K562 (cell line): ENCODE data around the gene CLDN5. TPM values are rescaled to one million over a fixed set of nuclear protein-coding genes. Genes with fewer than 3 reads are reported as not detected.

ENCODE experiments used
- polyA plus RNA-seq, 8 experiments: library from polyadenylated mRNA; depleted of rRNA in 4 of 8; stranded (reverse) in 5 of 8; unstranded in 3 of 8; fragments of >200 nt; fragmentation: Nextera tagmentation in 2 of 8; fragmentation: Illumina TruSeq in 1 of 8; extraction: Ambion mirVana in 2 of 8; extraction: Trizol in 1 of 8; gene quantifications; 2 replicates each; pipeline versions ENCODE4 v1.2.1 to v1.2.3, GENCODE V29; 2011 to 2014; ENCODE audit warnings: inconsistent platforms in 1 of 8, missing spikeins in 1 of 8
- total RNA-seq, 7 experiments: library from RNA; depleted of rRNA in 6 of 7; stranded (reverse); fragments of >200 nt in 6 of 7; fragmentation: Illumina TruSeq in 2 of 7; extraction: Trizol in 2 of 7; gene quantifications; 2 replicates each; pipeline versions ENCODE4 v1.2.1 to v1.2.3, GENCODE V29; 2011 to 2021; ENCODE audit warnings: low replicate concordance in 1 of 7

Gene CLDN5
- total and polyA plus RNA-seq, 9 of the 15 experiments (the other 6 are each of a cell fraction or from before 2014, with no cell fraction given) = 0.20 TPM; not detected in 8

Other genes starting within 250 kb of the CLDN5 start
Only the 7 nearest of the 9 such genes appear.
- 58.3 and 70.6 TPM in 2 replicates for gene HIRA, start 92.7 kb downstream of the CLDN5 start, total RNA-seq (2014; rRNA removed)
- gene HIRA, start 92.7 kb downstream of the CLDN5 start, total RNA-seq (2014; rRNA removed; fragmentation: Illumina TruSeq; extraction: Trizol) = 53.9 and 54.0 TPM in 2 replicates
- 57.5 and 58.4 TPM in 2 replicates for gene HIRA, start 92.7 kb downstream of the CLDN5 start, total RNA-seq (2015; rRNA removed; fragmentation: Illumina TruSeq; extraction: Trizol)
- gene HIRA, start 92.7 kb downstream of the CLDN5 start, total RNA-seq (2021) = 115 and 132 TPM in 2 replicates
- 71.7 and 82.2 TPM in 2 replicates for gene HIRA, start 92.7 kb downstream of the CLDN5 start, polyA plus RNA-seq (2011; rRNA removed)
- gene HIRA, start 92.7 kb downstream of the CLDN5 start, polyA plus RNA-seq (2014; fragmentation: Illumina TruSeq; extraction: Trizol) = 106 and 114 TPM in 2 replicates
- 1 to 10 TPM in 1 of 2 experiments, under 1 TPM in 1; 0.96 to 1.2 TPM for gene HIRA, start 92.7 kb downstream of the CLDN5 start, polyA plus RNA-seq (2014; fragmentation: Nextera tagmentation; extraction: Ambion mirVana)
- 80.0 and 80.8 TPM in 2 replicates for gene HIRA, start 92.7 kb downstream of the CLDN5 start, polyA plus RNA-seq (2014; rRNA removed)
- gene MRPL40, start 91.9 kb downstream of the CLDN5 start, total RNA-seq (2014; rRNA removed) = 160 and 182 TPM in 2 replicates
- 208 and 209 TPM in 2 replicates for gene MRPL40, start 91.9 kb downstream of the CLDN5 start, total RNA-seq (2014; rRNA removed; fragmentation: Illumina TruSeq; extraction: Trizol)
- gene MRPL40, start 91.9 kb downstream of the CLDN5 start, total RNA-seq (2015; rRNA removed; fragmentation: Illumina TruSeq; extraction: Trizol) = 181 and 198 TPM in 2 replicates
- gene MRPL40, start 91.9 kb downstream of the CLDN5 start, total RNA-seq (2021) = 132 and 144 TPM in 2 replicates
- 175 and 219 TPM in 2 replicates for gene MRPL40, start 91.9 kb downstream of the CLDN5 start, polyA plus RNA-seq (2011; rRNA removed)
- 197 and 237 TPM in 2 replicates for gene MRPL40, start 91.9 kb downstream of the CLDN5 start, polyA plus RNA-seq (2014; fragmentation: Illumina TruSeq; extraction: Trizol)
- 100 to 1,000 TPM; 601 to 652 TPM for gene MRPL40, start 91.9 kb downstream of the CLDN5 start, polyA plus RNA-seq (2014; fragmentation: Nextera tagmentation; extraction: Ambion mirVana)
- gene MRPL40, start 91.9 kb downstream of the CLDN5 start, polyA plus RNA-seq (2014; rRNA removed) = 223 TPM in 2 replicates
- 94.7 and 124 TPM in 2 replicates for gene C22orf39, start 76.7 kb downstream of the CLDN5 start, total RNA-seq (2014; rRNA removed)
- gene C22orf39, start 76.7 kb downstream of the CLDN5 start, total RNA-seq (2014; rRNA removed; fragmentation: Illumina TruSeq; extraction: Trizol) = 57.2 and 59.5 TPM in 2 replicates
- gene C22orf39, start 76.7 kb downstream of the CLDN5 start, total RNA-seq (2015; rRNA removed; fragmentation: Illumina TruSeq; extraction: Trizol) = 61.3 and 63.2 TPM in 2 replicates
- 66.8 and 68.0 TPM in 2 replicates for gene C22orf39, start 76.7 kb downstream of the CLDN5 start, total RNA-seq (2021)
- 139 and 244 TPM in 2 replicates for gene C22orf39, start 76.7 kb downstream of the CLDN5 start, polyA plus RNA-seq (2011; rRNA removed)
- gene C22orf39, start 76.7 kb downstream of the CLDN5 start, polyA plus RNA-seq (2014; fragmentation: Illumina TruSeq; extraction: Trizol) = 68.6 and 73.5 TPM in 2 replicates
- 10 to 100 TPM; 20.4 to 25.9 TPM for gene C22orf39, start 76.7 kb downstream of the CLDN5 start, polyA plus RNA-seq (2014; fragmentation: Nextera tagmentation; extraction: Ambion mirVana)
- gene C22orf39, start 76.7 kb downstream of the CLDN5 start, polyA plus RNA-seq (2014; rRNA removed) = 112 and 121 TPM in 2 replicates
- gene UFD1, start 45.2 kb downstream of the CLDN5 start, total RNA-seq (2014; rRNA removed) = 238 and 290 TPM in 2 replicates
- 361 and 365 TPM in 2 replicates for gene UFD1, start 45.2 kb downstream of the CLDN5 start, total RNA-seq (2014; rRNA removed; fragmentation: Illumina TruSeq; extraction: Trizol)
- gene UFD1, start 45.2 kb downstream of the CLDN5 start, total RNA-seq (2015; rRNA removed; fragmentation: Illumina TruSeq; extraction: Trizol) = 330 and 363 TPM in 2 replicates
- gene UFD1, start 45.2 kb downstream of the CLDN5 start, total RNA-seq (2021) = 284 and 307 TPM in 2 replicates
- 428 and 564 TPM in 2 replicates for gene UFD1, start 45.2 kb downstream of the CLDN5 start, polyA plus RNA-seq (2011; rRNA removed)
- gene UFD1, start 45.2 kb downstream of the CLDN5 start, polyA plus RNA-seq (2014; fragmentation: Illumina TruSeq; extraction: Trizol) = 551 and 645 TPM in 2 replicates
- gene UFD1, start 45.2 kb downstream of the CLDN5 start, polyA plus RNA-seq (2014; fragmentation: Nextera tagmentation; extraction: Ambion mirVana) = 100 to 1,000 TPM; 503 to 627 TPM
- 321 and 446 TPM in 2 replicates for gene UFD1, start 45.2 kb downstream of the CLDN5 start, polyA plus RNA-seq (2014; rRNA removed)
- 415 and 450 TPM in 2 replicates for gene CDC45, start 44.5 kb downstream of the CLDN5 start, total RNA-seq (2014; rRNA removed)
- gene CDC45, start 44.5 kb downstream of the CLDN5 start, total RNA-seq (2014; rRNA removed; fragmentation: Illumina TruSeq; extraction: Trizol) = 263 and 295 TPM in 2 replicates
- 239 and 251 TPM in 2 replicates for gene CDC45, start 44.5 kb downstream of the CLDN5 start, total RNA-seq (2015; rRNA removed; fragmentation: Illumina TruSeq; extraction: Trizol)
- gene CDC45, start 44.5 kb downstream of the CLDN5 start, total RNA-seq (2021) = 312 and 319 TPM in 2 replicates
- 580 and 584 TPM in 2 replicates for gene CDC45, start 44.5 kb downstream of the CLDN5 start, polyA plus RNA-seq (2011; rRNA removed)
- 412 and 430 TPM in 2 replicates for gene CDC45, start 44.5 kb downstream of the CLDN5 start, polyA plus RNA-seq (2014; fragmentation: Illumina TruSeq; extraction: Trizol)
- 100 to 1,000 TPM; 276 to 465 TPM for gene CDC45, start 44.5 kb downstream of the CLDN5 start, polyA plus RNA-seq (2014; fragmentation: Nextera tagmentation; extraction: Ambion mirVana)
- 410 and 427 TPM in 2 replicates for gene CDC45, start 44.5 kb downstream of the CLDN5 start, polyA plus RNA-seq (2014; rRNA removed)
- 116 and 125 TPM in 2 replicates for gene SEPTIN5, start 190.1 kb upstream of the CLDN5 start, total RNA-seq (2014; rRNA removed)
- 92.5 and 94.6 TPM in 2 replicates for gene SEPTIN5, start 190.1 kb upstream of the CLDN5 start, total RNA-seq (2014; rRNA removed; fragmentation: Illumina TruSeq; extraction: Trizol)
- gene SEPTIN5, start 190.1 kb upstream of the CLDN5 start, total RNA-seq (2015; rRNA removed; fragmentation: Illumina TruSeq; extraction: Trizol) = 28.1 and 34.9 TPM in 2 replicates
- 177 and 195 TPM in 2 replicates for gene SEPTIN5, start 190.1 kb upstream of the CLDN5 start, total RNA-seq (2021)
- gene SEPTIN5, start 190.1 kb upstream of the CLDN5 start, polyA plus RNA-seq (2011; rRNA removed) = 119 and 238 TPM in 2 replicates
- gene SEPTIN5, start 190.1 kb upstream of the CLDN5 start, polyA plus RNA-seq (2014; fragmentation: Illumina TruSeq; extraction: Trizol) = 135 and 164 TPM in 2 replicates
- gene SEPTIN5, start 190.1 kb upstream of the CLDN5 start, polyA plus RNA-seq (2014; fragmentation: Nextera tagmentation; extraction: Ambion mirVana) = 1 to 10 TPM in 1 of 2 experiments, under 1 TPM in 1; 0.03 to 1.9 TPM
- 129 and 135 TPM in 2 replicates for gene SEPTIN5, start 190.1 kb upstream of the CLDN5 start, polyA plus RNA-seq (2014; rRNA removed)
- gene GP1BB, start 199.1 kb upstream of the CLDN5 start, total RNA-seq (2014; rRNA removed) = 85.2 and 90.0 TPM in 2 replicates
- gene GP1BB, start 199.1 kb upstream of the CLDN5 start, total RNA-seq (2014; rRNA removed; fragmentation: Illumina TruSeq; extraction: Trizol) = 2.1 and 2.8 TPM in 2 replicates
- 1.6 and 5.2 TPM in 2 replicates for gene GP1BB, start 199.1 kb upstream of the CLDN5 start, total RNA-seq (2015; rRNA removed; fragmentation: Illumina TruSeq; extraction: Trizol)
- gene GP1BB, start 199.1 kb upstream of the CLDN5 start, total RNA-seq (2021) = 139 and 162 TPM in 2 replicates
- gene GP1BB, start 199.1 kb upstream of the CLDN5 start, polyA plus RNA-seq (2011; rRNA removed) = 9.2 and 33.6 TPM in 2 replicates
- 1.6 and 15.2 TPM in 2 replicates for gene GP1BB, start 199.1 kb upstream of the CLDN5 start, polyA plus RNA-seq (2014; fragmentation: Illumina TruSeq; extraction: Trizol)
- gene GP1BB, start 199.1 kb upstream of the CLDN5 start, polyA plus RNA-seq (2014; fragmentation: Nextera tagmentation; extraction: Ambion mirVana) = 1 to 10 TPM in 1 of 2 experiments, under 1 TPM in 1; 0.69 to 1.1 TPM
- 110 and 150 TPM in 2 replicates for gene GP1BB, start 199.1 kb upstream of the CLDN5 start, polyA plus RNA-seq (2014; rRNA removed)